HL-60 (cell line): Measurements from ENCODE around the gene OR4D10.
A peak's percentile ranks its signal among the peaks of the same experiment; 100 is the strongest.

Source experiments
- DNase-seq, 2 experiments: peaks; one replicate each; pipeline ENCODE4 v3.0.0-alpha.2; 2010 to 2020; ENCODE audit warnings: low read depth in 1 of 2, low spot score in 1 of 2
- H3K27ac ChIP-seq: fragments of 250-450 bp; sonication (Bioruptor Pico); replicated peaks from 2 replicates; pipeline ENCODE4 v1.5.1; 2020; ENCODE audit warnings: mild to moderate bottlenecking, moderate library complexity
- H3K27me3 ChIP-seq: fragments of 250-450 bp; sonication (Bioruptor Pico); 2 replicates; pipeline ENCODE4 v1.5.1; 2021; ENCODE audit warnings: mild to moderate bottlenecking, moderate library complexity; ENCODE audit not compliant: insufficient read depth, poor library complexity, severe bottlenecking
- H3K4me3 ChIP-seq: replicated peaks from 2 replicates; pipeline ENCODE4 v1.5.1; 2011; ENCODE audit warnings: mild to moderate bottlenecking, control low read depth, low read length; ENCODE audit not compliant: insufficient read depth
- CTCF ChIP-seq: IDR thresholded peaks from one replicate; pipeline ENCODE4 v1.5.1; 2011; ENCODE audit warnings: low read length, control low read depth, inconsistent platforms; ENCODE audit not compliant: insufficient read depth
- GABPA ChIP-seq: IDR thresholded peaks from 2 replicates; pipeline ENCODE4 v1.6.1; 2012; ENCODE audit warnings: low read depth
- POLR2AphosphoS5 ChIP-seq: IDR thresholded peaks from 2 replicates; pipeline ENCODE4 v1.6.1; 2012; ENCODE audit warnings: low read depth
- REST ChIP-seq: IDR thresholded peaks from 2 replicates; pipeline ENCODE4 v1.6.1; 2012; ENCODE audit warnings: low read depth; ENCODE audit not compliant: insufficient replicate concordance
- SPI1 ChIP-seq: IDR thresholded peaks from 2 replicates; pipeline ENCODE4 v1.6.1; 2012; ENCODE audit warnings: low read depth, mild to moderate bottlenecking, borderline replicate concordance

OR4D10 gene

GRCh38 chr11:59463190-59463641 lies 9.9 kb upstream of the OR4D10 start:
- Histone ChIP-seq H3K27ac (no peak overlapping the region), H3K27me3 (no peaks in the 10 kb centered on the region), H3K4me3 (no peak overlapping the region)
- no peak for TF ChIP-seq SPI1
- DNase-seq, result no peak

GRCh38 chr11:59475176-59475575 lies 2.1 kb downstream of the OR4D10 start:
- no peak for DNase-seq
- Histone ChIP-seq H3K27me3 (peaks cover 3% of the 10 kb centered on the region), H3K4me3 (no peak overlapping the region), H3K27ac (no peak overlapping the region)
- no peak for TF ChIP-seq POLR2AphosphoS5
- no peak for TF ChIP-seq GABPA
- no peak for TF ChIP-seq REST
- no peak for TF ChIP-seq CTCF
- no peak for TF ChIP-seq SPI1

- Histone ChIP-seq H3K27ac (no peak overlapping the region), H3K4me3 (no peak overlapping the region), H3K27me3 (peaks cover 3% of the 10 kb centered on the region)
- DNase-seq, result peak in 1 of 2 experiments; percentile 3
- TF ChIP-seq CTCF (no peak), POLR2AphosphoS5 (no peak), REST (no peak), GABPA (no peak), SPI1 (no peak)
These were observed 6.8 kb downstream of the OR4D10 start for GRCh38 chr11:59479906-59480305.

- DNase-seq, result no peak
- no peak overlapping the region for H3K27ac ChIP-seq
- TF ChIP-seq GABPA (no peak), POLR2AphosphoS5 (no peak), REST (no peak), CTCF (no peak), SPI1 (no peak)
- peaks cover 3% of the 10 kb centered on the region for H3K27me3 ChIP-seq
- H3K4me3 ChIP-seq, result no peak overlapping the region
These were observed 7.2 kb downstream of the OR4D10 start for GRCh38 chr11:59480359-59480758.
